ENCODE measurements around the gene CDC42EP1. TPM values are rescaled to one million over a fixed set of nuclear protein-coding genes. Genes with fewer than 3 reads are reported as not detected.
"Not testable (repeated sequence)": the region's sequence is repeated elsewhere in the genome, so short reads cannot be mapped to it uniquely, and the experiment has no call there.

Gene CDC42EP1
- total and polyA plus RNA-seq, 5 experiments from 2014 or later, result not detected

DNA sequence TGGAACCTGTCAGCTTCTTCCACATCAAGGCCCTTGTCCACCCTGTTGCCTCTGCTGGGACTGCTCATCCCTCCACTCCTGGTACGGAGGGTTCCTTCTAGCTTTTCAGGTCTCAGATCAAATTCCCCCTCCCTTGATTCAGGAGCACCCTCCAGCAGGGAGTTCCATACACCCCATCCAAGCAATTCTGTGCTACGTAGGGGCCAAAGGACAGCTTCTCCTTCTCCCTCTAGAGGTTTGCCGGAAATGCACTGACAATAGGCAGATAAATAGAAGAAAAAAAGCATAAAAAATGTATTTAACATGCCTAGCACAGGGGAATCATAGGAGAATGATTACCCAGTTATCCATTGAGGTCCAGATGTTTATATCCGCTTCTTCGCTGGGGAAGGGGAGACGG, 37.8 kb upstream of the CDC42EP1 start:
- Mint-ChIP-seq H3K4me3 (no peak overlapping the region), H3K27me3 (peaks cover 17 to 41% (median 29%) of the 10 kb centered on the region in 5 donors), H3K9me3 (no peaks in the 10 kb centered on the region), H3K36me3 (no peaks in the 10 kb centered on the region), H3K4me1 (peaks cover 6 to 13% (median 6%) of the 10 kb centered on the region in 4 donors), H3K27ac (peak overlapping the region in 1 of 10 donors; percentile 34)
- DNase-seq (no peak), ATAC-seq (no peak)
- POLR2A ChIA-PET, result no interaction called here

DNA sequence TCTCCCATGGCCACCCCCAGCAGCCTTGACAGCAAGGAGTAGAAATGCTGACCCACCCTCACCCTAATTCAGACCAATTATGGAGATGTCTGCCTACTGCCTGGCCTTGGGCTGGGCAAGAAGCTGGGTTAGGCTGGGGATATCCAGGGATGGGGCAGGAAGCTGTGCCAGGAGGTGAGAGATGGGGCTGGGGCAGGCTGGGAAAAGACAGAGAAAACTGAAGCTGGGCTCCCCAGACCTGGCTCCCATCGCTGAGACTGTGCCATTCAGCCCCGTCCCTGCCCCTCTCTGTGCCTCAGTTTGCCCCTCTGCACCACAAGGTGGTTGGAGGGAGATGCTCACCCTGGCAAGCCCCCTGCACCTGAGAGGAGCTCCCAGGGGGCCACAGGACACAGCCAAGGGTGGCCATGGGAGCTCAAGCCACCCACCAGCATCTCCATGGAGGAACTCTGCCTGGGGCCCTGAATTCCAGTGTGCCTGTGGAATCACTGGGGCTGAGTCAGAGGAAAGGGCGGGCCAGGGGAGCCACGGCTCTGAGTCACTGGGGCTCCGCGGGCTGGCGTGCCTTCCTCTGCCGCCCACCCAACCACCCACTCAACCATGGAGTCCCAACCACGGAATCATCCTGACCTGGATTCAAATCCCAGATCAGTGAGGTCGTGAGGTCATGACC, 35.1 kb upstream of the CDC42EP1 start:
- Mint-ChIP-seq H3K9me3 (no peaks in the 10 kb centered on the region), H3K36me3 (no peaks in the 10 kb centered on the region), H3K27me3 (peaks cover 14 to 32% (median 21%) of the 10 kb centered on the region in 5 donors), H3K4me3 (no peak overlapping the region), H3K27ac (no peak overlapping the region), H3K4me1 (peaks cover 6 to 10% (median 8%) of the 10 kb centered on the region in 4 donors)
- ATAC-seq, result no peak
- POLR2A ChIA-PET, result no interaction called here
- DNase-seq, result no peak

DNA sequence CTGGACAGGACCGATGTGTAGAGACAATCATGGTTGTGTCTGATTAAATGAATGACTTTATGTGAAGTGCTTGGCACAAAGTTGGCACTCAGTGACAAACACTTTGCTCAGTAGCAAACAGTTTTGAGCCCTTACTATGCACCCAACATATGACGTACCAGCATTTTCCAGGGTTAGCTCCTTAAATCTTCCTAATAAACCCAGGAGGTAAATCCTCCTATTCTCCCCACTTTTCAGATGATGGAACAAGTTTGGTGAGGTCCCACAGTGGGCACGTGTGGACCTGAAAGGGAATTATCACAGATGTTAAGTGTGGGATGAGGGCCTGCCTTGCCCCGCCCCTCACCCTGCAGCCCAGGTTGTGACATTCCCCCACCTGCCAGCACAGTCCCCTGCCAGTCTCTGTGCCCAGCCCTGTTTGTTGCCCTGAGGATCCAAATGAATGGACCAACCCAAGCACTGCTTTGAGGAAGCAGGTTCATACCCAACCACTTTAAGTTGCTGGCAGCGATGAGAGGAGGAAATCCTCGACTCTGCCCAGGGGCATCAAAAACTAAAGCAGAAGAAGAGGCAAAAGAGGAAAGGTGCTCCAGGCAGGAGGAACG, 34.4 kb upstream of the CDC42EP1 start:
- Mint-ChIP-seq H3K9me3 (no peaks in the 10 kb centered on the region), H3K4me1 (peaks cover 6 to 10% (median 8%) of the 10 kb centered on the region in 4 donors), H3K4me3 (no peak overlapping the region), H3K27ac (no peak overlapping the region), H3K27me3 (peaks cover 12 to 31% (median 20%) of the 10 kb centered on the region in 5 donors), H3K36me3 (no peaks in the 10 kb centered on the region)
- ATAC-seq, result no peak
- POLR2A ChIA-PET, result no interaction called here
- no peak for DNase-seq

DNA sequence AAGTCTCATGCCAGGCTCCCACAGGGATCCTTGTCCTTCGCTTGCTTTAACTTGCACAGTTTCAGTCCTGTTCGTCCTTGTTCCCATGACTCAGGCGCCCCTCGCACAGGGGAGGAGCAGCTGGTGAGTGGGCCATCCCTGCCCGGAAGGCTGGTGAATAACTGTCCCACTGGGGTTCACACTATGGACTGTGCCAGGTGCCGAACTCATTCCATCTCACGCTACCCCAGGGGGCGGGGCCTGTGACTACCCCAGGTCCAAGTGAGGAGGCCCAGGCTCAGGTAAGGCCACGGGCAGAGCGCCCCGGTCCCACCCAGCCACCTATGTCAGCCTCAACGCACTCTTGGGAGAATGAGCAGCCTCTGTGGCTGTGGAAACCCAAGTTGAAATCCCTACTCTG, 33.9 kb upstream of the CDC42EP1 start:
- H3K9me3 Mint-ChIP-seq, result no peaks in the 10 kb centered on the region

DNA sequence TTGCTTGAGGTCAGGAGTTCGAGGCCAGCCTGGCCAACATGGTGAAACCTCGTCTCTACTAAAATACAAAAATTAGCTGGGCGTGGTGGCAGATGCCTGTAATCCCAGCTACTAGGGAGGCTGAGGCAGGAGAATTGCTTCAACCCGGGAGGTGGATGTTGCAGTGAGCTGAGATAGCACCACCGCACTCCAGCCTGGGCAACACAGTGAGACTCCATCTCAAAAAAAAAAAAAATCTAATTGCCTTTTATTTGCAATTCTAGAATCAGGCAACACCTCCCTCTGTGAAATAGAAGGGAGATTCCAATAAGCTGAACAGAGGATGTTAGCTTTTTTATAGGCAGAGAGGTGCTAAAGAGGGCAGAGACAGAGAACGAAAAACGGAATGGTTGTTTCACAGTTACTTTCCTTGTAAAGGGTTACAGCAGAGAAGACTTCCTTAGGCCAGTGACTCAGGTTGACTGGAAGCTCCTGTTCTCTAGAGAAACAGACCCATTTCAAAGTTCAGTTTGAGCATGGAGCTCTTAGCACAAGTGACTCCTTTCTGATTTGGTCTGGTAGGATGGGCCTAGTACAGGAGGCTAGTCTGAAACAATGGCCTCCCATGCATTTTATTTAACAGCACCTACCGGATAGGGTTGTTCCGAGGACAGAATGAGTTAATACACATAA, 33.1 kb upstream of the CDC42EP1 start:
- H3K4me1 Mint-ChIP-seq, H3K27ac Mint-ChIP-seq, H3K4me3 Mint-ChIP-seq, DNase-seq, ATAC-seq, H3K9me3 Mint-ChIP-seq, H3K36me3 Mint-ChIP-seq, POLR2A ChIA-PET: not testable (repeated sequence)
- peaks cover 8 to 18% (median 15%) of the 10 kb centered on the region in 5 donors for H3K27me3 Mint-ChIP-seq

More for the DNA sequence above, 33.9 kb upstream of the CDC42EP1 start:
- no peak overlapping the region for H3K27ac Mint-ChIP-seq
- no peaks in the 10 kb centered on the region for H3K36me3 Mint-ChIP-seq
- DNase-seq (no peak), ATAC-seq (no peak)
- peaks cover 9 to 26% (median 17%) of the 10 kb centered on the region in 5 donors for H3K27me3 Mint-ChIP-seq
- no peak overlapping the region for H3K4me3 Mint-ChIP-seq
- H3K4me1 Mint-ChIP-seq, result peaks cover 6 to 10% (median 8%) of the 10 kb centered on the region in 4 donors
- POLR2A ChIA-PET, result no interaction called here

DNA sequence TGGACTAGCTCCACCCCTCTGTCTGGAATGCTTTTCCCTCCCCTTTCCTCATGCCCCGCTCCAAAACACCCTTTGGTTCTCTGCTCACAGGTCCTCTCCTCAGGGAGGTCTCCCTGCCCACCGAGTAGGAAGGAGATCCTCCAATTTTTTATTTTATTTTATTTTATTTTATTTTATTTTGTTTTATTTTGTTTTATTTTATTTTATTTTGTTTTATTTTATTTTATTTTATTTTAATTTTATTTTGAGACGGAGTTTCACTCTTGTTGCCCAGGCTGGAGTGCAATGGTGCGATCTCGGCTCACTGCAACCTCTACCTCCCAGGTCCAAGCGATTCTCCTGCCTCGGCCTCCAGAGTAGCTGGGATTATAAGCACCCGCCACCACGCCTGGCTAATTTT, 32.3 kb upstream of the CDC42EP1 start:
- not testable (repeated sequence) for H3K9me3 Mint-ChIP-seq
- POLR2A ChIA-PET, result interaction anchor here (1.1 kb wide), 1 partner anchor 22 kb away, joined by 3 read pairs; no protein-coding TSS in a partner anchor

DNA sequence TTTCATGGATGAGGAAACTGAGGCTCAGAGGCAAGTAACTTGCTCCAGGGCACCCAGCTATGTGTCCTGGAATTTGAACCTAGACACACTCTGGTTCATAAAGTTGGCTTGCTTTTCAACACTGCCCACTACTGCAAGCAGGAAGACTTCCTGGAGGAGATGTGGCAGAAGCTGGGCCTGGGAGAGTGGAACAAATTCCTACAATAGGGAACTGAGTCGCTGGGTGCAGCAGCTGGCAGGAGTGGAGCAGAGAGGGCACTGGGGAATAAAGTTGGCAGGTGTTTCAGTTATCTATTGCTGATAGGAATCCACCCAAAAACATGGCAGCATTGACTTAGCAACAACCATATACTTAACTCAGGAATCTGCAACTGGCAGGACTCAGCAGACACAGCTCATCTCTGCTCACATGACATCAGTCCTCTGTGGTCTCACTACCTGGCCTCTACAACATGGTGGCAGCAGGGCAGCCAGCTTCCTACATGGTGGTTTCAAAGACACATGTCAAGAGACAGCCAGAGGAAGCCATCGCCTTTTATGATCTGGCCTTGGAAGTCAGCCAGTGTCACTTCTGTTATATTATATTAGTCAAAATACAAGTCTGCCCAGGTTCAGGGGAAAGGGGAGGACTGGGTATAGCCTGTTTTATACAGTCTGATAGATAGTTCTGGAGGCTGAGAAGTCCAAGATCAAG, 30.5 kb upstream of the CDC42EP1 start:
- Mint-ChIP-seq H3K9me3 (no peaks in the 10 kb centered on the region), H3K27ac (peak overlapping the region in 1 of 10 donors; percentile 12), H3K4me3 (no peak overlapping the region), H3K4me1 (peaks cover 6 to 13% (median 10%) of the 10 kb centered on the region in 4 donors), H3K27me3 (peaks cover 0 to 7% (median 0%) of the 10 kb centered on the region in 5 donors), H3K36me3 (no peaks in the 10 kb centered on the region)
- peak in 1 of 10 donors; percentile 7 for DNase-seq
- peak; percentile 35 to 61 for ATAC-seq
- POLR2A ChIA-PET, result no interaction called here

More for the DNA sequence above, 32.3 kb upstream of the CDC42EP1 start:
- H3K4me1 Mint-ChIP-seq, DNase-seq, H3K4me3 Mint-ChIP-seq, H3K36me3 Mint-ChIP-seq, H3K27ac Mint-ChIP-seq, ATAC-seq: not testable (repeated sequence)
- H3K27me3 Mint-ChIP-seq, result peaks cover 5 to 10% (median 8%) of the 10 kb centered on the region in 5 donors

DNA sequence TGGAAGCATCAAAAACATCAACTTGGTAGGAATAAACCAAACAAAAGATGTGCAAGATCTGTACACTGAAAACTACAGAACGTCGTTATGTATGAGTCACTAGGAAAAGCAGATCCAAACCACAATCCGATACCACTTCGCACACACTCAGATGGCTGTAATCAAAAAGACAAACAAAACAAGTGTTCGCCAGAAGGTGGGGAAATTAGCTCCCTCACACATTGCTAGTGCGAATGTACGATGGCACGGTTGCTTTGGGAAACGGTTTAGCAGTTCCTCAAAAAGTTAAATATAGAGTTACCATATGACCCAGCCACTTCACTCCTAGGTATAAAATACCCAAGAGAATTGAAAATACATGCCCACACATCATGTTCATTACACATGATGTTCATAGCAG, 26.3 kb upstream of the CDC42EP1 start:
- Mint-ChIP-seq H3K27ac (no peak overlapping the region), H3K9me3 (no peaks in the 10 kb centered on the region), H3K4me1 (peaks cover 14 to 27% (median 20%) of the 10 kb centered on the region in 4 donors), H3K36me3 (no peaks in the 10 kb centered on the region), H3K27me3 (peaks cover 3 to 8% (median 4%) of the 10 kb centered on the region in 5 donors), H3K4me3 (no peak overlapping the region)
- DNase-seq (no peak), ATAC-seq (peak in 1 of 2 donors; percentile 13)
- POLR2A ChIA-PET, result no interaction called here

DNA sequence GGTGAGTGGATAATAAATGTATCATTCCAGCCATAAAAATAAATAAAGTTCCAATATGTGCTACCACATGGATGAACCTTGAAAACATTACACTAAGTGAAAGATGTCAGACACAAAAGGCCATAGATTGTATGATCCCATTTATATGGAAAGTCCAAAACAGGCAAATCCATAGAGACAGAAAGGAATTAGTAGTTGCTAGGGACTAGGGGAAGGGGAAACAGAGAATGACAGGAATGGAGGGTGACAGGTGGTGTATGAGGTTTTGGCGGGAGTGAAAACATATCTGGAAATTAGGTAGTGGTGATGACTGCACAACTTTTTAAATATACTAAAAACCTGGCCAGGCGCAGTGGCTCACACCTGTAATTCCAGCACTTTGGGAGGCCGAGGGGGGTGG, 25.8 kb upstream of the CDC42EP1 start:
- Mint-ChIP-seq H3K4me1 (peaks cover 14 to 30% (median 22%) of the 10 kb centered on the region in 4 donors), H3K4me3 (no peak overlapping the region), H3K9me3 (no peaks in the 10 kb centered on the region), H3K36me3 (no peaks in the 10 kb centered on the region), H3K27me3 (peaks cover 4 to 10% (median 6%) of the 10 kb centered on the region in 5 donors), H3K27ac (peak overlapping the region in 2 of 10 donors; percentile 13)
- POLR2A ChIA-PET, result no interaction called here
- no peak for ATAC-seq
- peak in 1 of 10 donors; percentile 14 for DNase-seq

DNA sequence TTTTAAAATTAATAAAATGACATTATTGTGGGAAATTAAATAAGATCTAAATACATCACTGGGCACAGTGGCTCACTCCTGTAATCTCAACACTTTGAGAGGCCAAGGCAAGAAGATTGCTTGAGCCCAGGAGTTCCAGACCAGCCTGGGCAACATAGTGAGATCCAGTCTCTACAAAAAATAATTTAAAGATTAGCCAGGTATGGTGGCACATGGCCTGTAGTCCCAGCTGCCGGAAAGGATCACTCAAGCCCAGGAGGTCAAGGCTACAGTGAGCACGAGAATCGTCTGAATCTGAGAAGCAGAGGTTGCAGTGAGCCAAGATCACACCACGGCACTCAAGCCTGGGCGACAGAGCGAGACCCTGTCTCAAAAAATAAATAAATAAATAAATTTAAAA, 25.1 kb upstream of the CDC42EP1 start:
- POLR2A ChIA-PET, result interaction anchor here (0.6 kb wide), 1 partner anchor 24 kb away, joined by 3 read pairs; no protein-coding TSS in a partner anchor
- no peak overlapping the region for H3K4me3 Mint-ChIP-seq
- no peaks in the 10 kb centered on the region for H3K9me3 Mint-ChIP-seq
- no peak overlapping the region for H3K27ac Mint-ChIP-seq
- H3K36me3 Mint-ChIP-seq, result no peaks in the 10 kb centered on the region
- peaks cover 8 to 28% (median 18%) of the 10 kb centered on the region in 4 donors for H3K4me1 Mint-ChIP-seq
- H3K27me3 Mint-ChIP-seq, result peaks cover 4 to 14% (median 10%) of the 10 kb centered on the region in 5 donors
- DNase-seq (peak in 1 of 10 donors; percentile 10), ATAC-seq (no peak)

DNA sequence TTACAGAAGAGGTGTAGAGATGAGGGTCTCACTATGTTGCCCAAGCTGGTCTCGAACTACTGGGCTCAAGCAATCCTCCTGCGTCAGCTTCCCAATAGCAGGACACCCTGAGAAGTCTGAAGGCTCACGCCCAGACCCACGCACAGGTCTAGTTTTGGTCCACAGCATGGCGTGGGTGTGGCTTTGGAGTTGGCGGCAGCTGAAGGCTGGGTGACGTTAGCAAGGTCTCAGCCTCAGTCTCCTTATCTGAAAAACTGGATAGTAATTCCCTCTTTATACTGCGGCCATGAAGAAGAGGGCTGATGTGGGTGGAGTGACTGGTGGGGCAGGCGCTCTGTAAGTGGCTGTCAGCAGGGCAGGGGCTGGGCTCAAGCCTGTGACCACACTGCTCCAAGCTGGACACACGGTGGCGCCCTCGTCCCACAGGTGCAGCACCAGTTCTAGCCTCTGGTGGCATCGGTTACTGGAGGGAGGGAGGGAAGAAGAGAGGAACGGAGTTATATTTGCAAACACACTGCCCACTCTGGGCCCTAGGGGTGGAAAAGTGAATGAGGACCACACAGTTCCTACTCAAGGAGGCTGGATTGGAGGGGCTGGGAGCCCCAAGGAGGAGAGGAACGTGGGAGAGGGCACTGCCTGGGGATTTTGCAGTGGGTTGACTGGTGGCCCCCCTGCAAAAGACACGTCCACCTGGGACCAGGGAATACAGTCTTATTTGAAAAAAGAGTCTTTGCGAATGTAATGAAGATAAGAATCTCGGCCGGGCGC, 21.5 kb upstream of the CDC42EP1 start:
- H3K9me3 Mint-ChIP-seq, result no peaks in the 10 kb centered on the region
- ATAC-seq (peak; percentile 99 to 100), DNase-seq (peak; percentile 80 to 93 (median 86))
- no peaks in the 10 kb centered on the region for H3K36me3 Mint-ChIP-seq
- peak overlapping the region in 6 of 10 donors; percentile 37 to 81 (median 62) for H3K4me3 Mint-ChIP-seq
- peaks cover 13 to 31% (median 24%) of the 10 kb centered on the region in 4 donors for H3K4me1 Mint-ChIP-seq
- POLR2A ChIA-PET, result interaction anchor here (0.5 to 5.1 kb wide), 8 partner anchors 28 to 460 kb away, joined by 3 to 48 read pairs (median 4); partner anchors contain the start of gene GGA1
- H3K27ac Mint-ChIP-seq, result peak overlapping the region in 2 of 10 donors; percentile 21 to 29
- peaks cover 8 to 43% (median 15%) of the 10 kb centered on the region in 5 donors for H3K27me3 Mint-ChIP-seq
